ENCODE results near the gene LMCD1.

The LMCD1 gene

GRCh38 chr3:8554696-8555095 is 53.1 kb downstream of the LMCD1 start:
- no peak for DNase-seq (ENCODE audit: low spot score)
- no peak for TF ChIP-seq CTCF (IDR thresholded peaks at IDR 0.05; ENCODE audit: extremely low read depth, missing control alignments)

GRCh38 chr3:8555113-8555661 is 53.6 kb downstream of the LMCD1 start:
- TF ChIP-seq CTCF (IDR thresholded peaks at IDR 0.05; ENCODE audit: extremely low read depth, missing control alignments) = no peak
- no peak for DNase-seq (ENCODE audit: low spot score)

GRCh38 chr3:8555725-8556472 is 54.3 kb downstream of the LMCD1 start:
- TF ChIP-seq CTCF (IDR thresholded peaks at IDR 0.05; ENCODE audit: extremely low read depth, missing control alignments) = no peak
- no peak for DNase-seq (ENCODE audit: low spot score)

- no peak for DNase-seq (ENCODE audit: low spot score)
- TF ChIP-seq CTCF (IDR thresholded peaks at IDR 0.05; ENCODE audit: extremely low read depth, missing control alignments) = no peak
Measured at GRCh38 chr3:8556473-8556869, 54.8 kb downstream of the LMCD1 start.

GRCh38 chr3:8557298-8557697 is 55.7 kb downstream of the LMCD1 start:
- no peak for DNase-seq (ENCODE audit: low spot score)
- TF ChIP-seq CTCF (IDR thresholded peaks at IDR 0.05; ENCODE audit: extremely low read depth, missing control alignments) = no peak

- DNase-seq (ENCODE audit: low spot score) = no peak
- no peak for TF ChIP-seq CTCF (IDR thresholded peaks at IDR 0.05; ENCODE audit: extremely low read depth, missing control alignments)
Measured at GRCh38 chr3:8558645-8559044, 57.0 kb downstream of the LMCD1 start.

- DNase-seq (ENCODE audit: low spot score) = no peak
- TF ChIP-seq CTCF (IDR thresholded peaks at IDR 0.05; ENCODE audit: extremely low read depth, missing control alignments) = no peak
Measured at GRCh38 chr3:8559351-8559750, 57.7 kb downstream of the LMCD1 start.

Data from GM20000 (cell line).